Suppressor macrophage treated with lipopolysaccharide for 4 hours (primary cell): ENCODE data around the gene HAO1.
"Not testable (repeated sequence)": the region's sequence is repeated elsewhere in the genome, so short reads cannot be mapped to it uniquely, and the experiment has no call there.

ENCODE experiments used
- DNase-seq: peaks from one replicate; pipeline ENCODE4 v3.0.0-alpha.2; 2020

HAO1 gene

DNA sequence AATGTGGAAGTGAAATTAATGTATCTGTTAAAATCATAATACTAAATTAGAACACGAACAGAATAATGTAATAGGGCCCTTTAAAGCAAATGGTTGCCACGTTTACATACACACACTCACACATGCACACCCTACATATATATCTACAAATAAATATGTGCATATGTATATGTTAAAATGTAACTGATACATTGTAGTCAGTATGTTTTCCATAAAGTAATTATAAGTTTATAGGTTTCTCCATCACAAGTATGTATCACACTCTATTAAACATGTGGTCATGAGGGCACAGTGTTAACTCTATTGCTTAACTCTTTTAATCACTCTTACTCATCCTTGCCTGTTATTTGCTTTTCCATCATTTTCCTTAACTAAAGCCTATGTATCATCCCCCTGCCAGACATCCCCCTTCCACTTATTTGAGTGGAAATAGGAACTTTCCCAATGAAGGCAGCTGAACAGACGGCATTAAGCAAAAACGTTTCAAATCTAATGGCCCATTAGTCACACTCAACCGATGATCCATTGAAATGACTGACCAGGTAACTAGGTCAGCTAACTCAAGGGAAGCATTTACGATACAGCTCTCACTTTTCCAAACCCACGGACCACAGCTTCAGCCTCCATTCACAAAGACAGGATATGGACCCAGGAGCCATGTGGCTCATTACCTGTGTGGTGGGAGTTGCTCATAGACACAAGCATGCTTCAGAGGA, 89.3 kb downstream of the HAO1 start:
- no peak for DNase-seq

DNA sequence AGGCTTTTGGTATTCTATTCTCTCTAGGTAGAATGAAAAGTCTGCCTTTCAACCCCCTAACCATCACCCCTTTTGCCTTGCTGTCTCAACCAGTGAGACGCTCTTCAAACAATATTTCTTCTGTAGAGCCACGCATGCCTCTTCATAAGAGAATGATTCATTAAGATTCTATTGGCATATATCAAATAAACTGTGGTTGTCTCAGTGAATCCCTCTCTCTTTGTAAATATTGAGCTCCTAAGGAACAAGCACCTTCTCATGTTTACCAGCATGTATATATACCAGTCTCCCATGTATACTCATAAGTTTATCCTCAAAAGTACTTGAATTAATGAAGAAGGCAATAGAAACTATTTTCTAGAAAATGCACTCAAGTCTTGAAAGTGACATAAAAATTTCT, 90.6 kb downstream of the HAO1 start:
- DNase-seq = no peak

DNA sequence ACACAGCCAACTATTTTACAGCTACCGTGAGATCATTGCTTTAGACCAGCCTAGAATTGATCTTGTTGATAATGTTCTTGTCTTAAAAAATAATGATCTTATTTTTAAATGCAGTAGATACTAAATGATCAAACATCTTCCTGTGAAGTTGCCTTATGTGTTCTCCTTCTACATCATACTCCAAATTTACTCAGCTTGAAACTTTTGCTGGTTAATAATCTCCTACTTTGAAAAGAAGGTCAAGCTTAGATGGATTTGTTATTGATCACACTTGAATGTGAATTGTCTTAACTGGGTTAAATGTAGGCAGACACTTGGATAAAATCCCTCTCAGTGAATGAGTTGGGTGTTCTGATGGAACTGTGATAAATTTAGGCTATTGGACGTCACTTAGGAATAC, 91.9 kb downstream of the HAO1 start:
- no peak for DNase-seq

GRCh38 chr20:7843613-7844012, 96.6 kb downstream of the HAO1 start:
- DNase-seq = no peak

DNA sequence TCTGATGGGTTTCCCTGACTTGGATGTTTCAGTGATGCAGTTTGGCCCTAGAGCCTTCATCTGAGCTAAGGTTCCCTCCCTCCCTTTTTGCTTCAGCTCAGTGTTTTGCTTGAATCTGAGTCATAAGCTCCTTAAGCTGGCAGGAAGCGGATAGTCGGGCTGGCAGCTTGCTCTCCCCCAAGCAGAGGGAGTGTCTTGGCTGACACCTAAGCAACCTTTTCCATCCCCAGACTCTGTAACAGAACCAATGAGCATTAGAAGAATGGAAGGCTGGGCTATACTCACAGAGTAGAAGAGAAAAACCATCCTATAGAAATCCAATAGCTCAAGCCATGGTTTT, 98.3 kb downstream of the HAO1 start:
- no peak for DNase-seq

DNA sequence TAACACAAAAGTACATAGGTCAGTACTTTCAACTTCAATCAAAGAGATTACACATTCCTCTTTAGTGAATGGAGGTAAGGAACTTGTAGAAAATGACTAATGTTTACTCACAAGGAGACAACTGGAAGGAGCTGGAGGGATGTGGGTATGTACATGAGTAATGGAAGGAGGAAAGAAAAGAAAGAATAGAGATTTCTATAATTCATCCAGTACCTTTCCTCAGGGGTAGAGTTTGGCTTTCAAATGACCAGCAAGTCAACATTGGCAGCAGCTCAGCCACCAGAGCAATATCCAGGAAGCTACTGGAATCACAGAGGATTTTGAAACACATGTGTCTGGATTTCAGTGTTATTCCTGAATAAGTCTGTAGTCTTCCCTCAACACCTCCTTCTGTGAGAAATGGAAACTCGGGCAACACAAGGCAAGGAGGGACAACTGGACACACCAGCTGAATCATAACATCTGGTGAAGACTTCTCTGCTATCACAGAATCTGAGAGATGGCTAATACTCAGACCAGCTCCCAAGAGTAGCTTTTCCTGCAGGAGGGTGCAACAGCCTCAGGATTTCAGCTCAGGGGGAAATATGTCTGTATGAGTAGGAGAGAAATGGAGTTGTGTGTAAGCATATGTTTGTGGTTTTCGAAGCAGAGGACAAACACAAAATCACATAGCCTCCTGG, 98.8 kb downstream of the HAO1 start:
- no peak for DNase-seq

DNA sequence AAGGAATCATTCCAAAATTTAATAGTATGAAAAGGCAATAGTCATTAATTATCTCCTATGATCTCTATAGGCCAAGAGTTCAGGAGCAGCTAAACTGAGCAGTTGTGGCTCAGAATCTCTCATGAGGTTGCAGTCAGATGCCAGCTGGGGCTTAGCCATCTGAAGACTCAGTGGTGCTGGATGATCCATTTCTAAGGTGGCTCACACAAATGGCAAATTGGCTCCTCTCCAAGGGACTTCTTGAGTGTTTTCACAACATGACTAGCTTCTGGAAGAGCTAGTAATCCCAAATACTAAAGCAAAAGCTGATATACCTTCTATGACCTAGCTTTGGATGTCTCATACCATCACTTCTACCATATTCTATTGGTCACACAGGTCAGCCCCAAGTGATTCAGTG, 104.2 kb downstream of the HAO1 start:
- DNase-seq = no peak

GRCh38 chr20:7834441-7834840, 105.8 kb downstream of the HAO1 start:
- DNase-seq = not testable (repeated sequence)
